K562 (cell line): ENCODE results near the gene SNRNP40. TPM values are rescaled to one million over a fixed set of nuclear protein-coding genes. Genes with fewer than 3 reads are reported as not detected.

Experiments used
- ATAC-seq: fragments of 200-7000 bp; cut with Tn5 transposase; 3 replicates; pipeline ENCODE4 v1.9.1; 2020; ENCODE audit warnings: moderate library complexity
- BruUV-seq: library from RNA; stranded (reverse); fragments of 400-500 nt; replicated peaks from 2 replicates; lab custom pipeline; 2021; lab: Mats Ljungman, UMichigan
- CTCF ChIA-PET: fragments of 300-600 bp; formaldehyde crosslinking; extraction: SDS; loops from one replicate; lab custom pipeline; 2021; ENCODE audit warnings: low intra/inter-chr PET ratio; lab: Yijun Ruan, JAX
- POLR2A ChIA-PET: fragments of 300-600, 350-650 bp; sonication (Branson Sonifier 250); formaldehyde crosslinking; extraction: SDS; loops from one replicate; lab custom pipeline; 2021; ENCODE audit warnings: antibody characterized with exemption, inconsistent platforms; lab: Yijun Ruan, JAX
- DNase-seq, 4 experiments: peaks; one replicate each; pipeline versions ENCODE4 v3.0.0 to v3.0.0-alpha.2; 2011 to 2018; ENCODE audit warnings: low spot score in 3 of 4, mixed read lengths in 3 of 4; ENCODE audit errors: extremely low read depth in 1 of 4
- FAIRE-seq: peaks from 2 replicates; lab custom pipeline; 2011; peaks lifted over from hg19 to GRCh38; lab: Jason Lieb, UNC
- H2AFZ ChIP-seq: 2 replicates; pipeline ENCODE4 v1.6.0; 2011; ENCODE audit warnings: low read depth, low read length, control low read depth, inconsistent platforms
- H3K27ac ChIP-seq: fragments of 200-600 bp; 3 replicates; pipeline ENCODE4 v1.8.0; 2011; ENCODE audit warnings: low read depth, mild to moderate bottlenecking, control low read depth, inconsistent platforms, low read length, moderate library complexity, mixed read lengths; ENCODE audit errors: extremely low read depth
- H3K27me3 ChIP-seq, 2 experiments: fragments of 300-600 bp in 1 of 2; 2 replicates in 1 of 2; 3 replicates in 1 of 2; pipeline versions ENCODE4 v1.6.0 to v1.8.0; 2011; ENCODE audit warnings: inconsistent platforms in 2 of 2, low read length in 2 of 2, mild to moderate bottlenecking in 1 of 2, mixed read lengths in 1 of 2, moderate library complexity in 1 of 2; ENCODE audit not compliant: control insufficient read depth in 2 of 2, insufficient read depth in 2 of 2
- H3K36me3 ChIP-seq: fragments of 300-600 bp; 3 replicates; pipeline ENCODE4 v1.8.0; 2011; ENCODE audit warnings: mild to moderate bottlenecking, low read length, inconsistent platforms; ENCODE audit not compliant: control insufficient read depth, insufficient read depth
- H3K4me1 ChIP-seq, 2 experiments: fragments of 200-600 bp in 1 of 2; replicated peaks in 1 of 2; 2 replicates in 1 of 2; 3 replicates in 1 of 2; pipeline versions ENCODE4 v1.5.1 to v1.8.0; 2011; ENCODE audit warnings: inconsistent platforms in 2 of 2, low read length in 2 of 2, mild to moderate bottlenecking in 1 of 2, mixed read lengths in 1 of 2, moderate library complexity in 1 of 2; ENCODE audit not compliant: control insufficient read depth in 2 of 2, insufficient read depth in 2 of 2
- H3K4me2 ChIP-seq: 2 replicates; pipeline ENCODE4 v1.6.1; 2011; ENCODE audit warnings: low read length, control low read depth, inconsistent platforms, mixed read lengths; ENCODE audit not compliant: insufficient read depth
- H3K4me3 ChIP-seq: fragments of 200-600 bp; sonication (generic), shearing (Covaris generic); 2 replicates; pipeline ENCODE4 v1.5.1; 2016; ENCODE audit warnings: control low read depth, inconsistent platforms
- H3K79me2 ChIP-seq: fragments of 200-600 bp; 3 replicates; pipeline ENCODE4 v1.8.0; 2011; ENCODE audit warnings: low read length, inconsistent platforms; ENCODE audit not compliant: control insufficient read depth, insufficient read depth
- H3K9ac ChIP-seq, 2 experiments: 2 replicates each; pipeline versions ENCODE4 v1.6.0 to v1.6.1; 2011; ENCODE audit warnings: low read depth in 2 of 2, low read length in 2 of 2, control low read depth in 1 of 2, inconsistent platforms in 1 of 2, mild to moderate bottlenecking in 1 of 2, mixed read lengths in 1 of 2; ENCODE audit not compliant: insufficient read depth in 1 of 2
- H3K9me1 ChIP-seq: one replicate; pipeline ENCODE4 v1.6.0; 2011; ENCODE audit warnings: inconsistent platforms, mild to moderate bottlenecking, low read length, moderate library complexity; ENCODE audit not compliant: control insufficient read depth, insufficient read depth
- H3K9me3 ChIP-seq: replicated peaks from 2 replicates; pipeline ENCODE4 v1.5.1; 2011; ENCODE audit warnings: low read depth, low read length, inconsistent platforms; ENCODE audit not compliant: control insufficient read depth, insufficient read depth
- H4K20me1 ChIP-seq: replicated peaks from 2 replicates; pipeline ENCODE4 v1.6.1; 2011; ENCODE audit warnings: low read length, inconsistent platforms, mixed read lengths; ENCODE audit not compliant: control insufficient read depth, insufficient read depth
- CHD1 ChIP-seq: fragments of 200-600 bp; sonication (generic); IDR thresholded peaks from one replicate; pipeline ENCODE4 v1.6.1; 2012; ENCODE audit warnings: mild to moderate bottlenecking, moderate library complexity, low read length, inconsistent platforms
- CTCFL ChIP-seq: IDR thresholded peaks from 2 replicates; pipeline ENCODE4 v1.6.1; 2011; ENCODE audit warnings: borderline replicate concordance, low read depth, mild to moderate bottlenecking, moderate library complexity, low read length; ENCODE audit not compliant: insufficient read depth, poor library complexity, severe bottlenecking
- ELF4 ChIP-seq: fragments of 450-650 bp; formaldehyde crosslinking; IDR thresholded peaks from 2 replicates; pipeline ENCODE4 v1.4.0; 2022; ENCODE audit warnings: missing genetic modification characterization
- ELK3 ChIP-seq: fragments of 450-650 bp; formaldehyde crosslinking; IDR thresholded peaks from 2 replicates; pipeline ENCODE4 v1.4.0; 2020; ENCODE audit warnings: mild to moderate bottlenecking
- FOXM1 ChIP-seq, 2 experiments: fragments of 450-650 bp in 1 of 2; sonication (generic) in 1 of 2; formaldehyde crosslinking in 1 of 2; IDR thresholded peaks; 2 replicates each; pipeline versions ENCODE4 v1.6.1 to v1.9.0; 2017 to 2022; ENCODE audit warnings: low read depth in 2 of 2, mild to moderate bottlenecking in 2 of 2, missing genetic modification reagents in 1 of 2, moderate library complexity in 1 of 2
- HIVEP1 ChIP-seq: fragments of 250-450 bp; sonication (Bioruptor Pico); IDR thresholded peaks from 2 replicates; pipeline ENCODE4 v1.4.0; 2020; ENCODE audit warnings: mild to moderate bottlenecking
- JUNB ChIP-seq: fragments of 450-650 bp; formaldehyde crosslinking; conservative IDR thresholded peaks from 2 replicates; pipeline ENCODE4 v1.4.0; 2020; ENCODE audit warnings: mild to moderate bottlenecking
- KLF13 ChIP-seq: fragments of 450-650 bp; IDR thresholded peaks from 2 replicates; pipeline ENCODE4 v1.6.1; 2016; ENCODE audit warnings: missing genetic modification characterization, low read depth, mild to moderate bottlenecking, missing compliant biosample characterization, moderate library complexity, borderline replicate concordance
- MXI1 ChIP-seq: IDR thresholded peaks from 2 replicates; pipeline ENCODE4 v1.6.1; 2011; ENCODE audit warnings: low read depth, mild to moderate bottlenecking, improper control_type of control experiment, low read length
- PHB ChIP-seq: fragments of 250-450 bp; sonication (Bioruptor Pico); IDR thresholded peaks from 2 replicates; pipeline ENCODE4 v1.5.0; 2021
- PTTG1 ChIP-seq: fragments of 450-650 bp; IDR thresholded peaks from 2 replicates; pipeline ENCODE4 v1.6.1; 2016; ENCODE audit warnings: low read depth, mild to moderate bottlenecking, missing genetic modification characterization, missing compliant biosample characterization
- RAD21 ChIP-seq, 2 experiments: fragments of 250-450 bp in 1 of 2; fragments of 450-650 bp in 1 of 2; sonication (Bioruptor Pico) in 1 of 2; formaldehyde crosslinking in 1 of 2; IDR thresholded peaks in 1 of 2; conservative IDR thresholded peaks in 1 of 2; 2 replicates each; pipeline versions ENCODE4 v1.4.0 to v1.8.0; 2020 to 2022; ENCODE audit warnings: mild to moderate bottlenecking in 2 of 2, moderate library complexity in 1 of 2
- RUNX1 ChIP-seq: sonication (generic); IDR thresholded peaks from 2 replicates; pipeline ENCODE4 v1.6.1; 2016; ENCODE audit warnings: antibody characterized with exemption, low read depth
- SRF ChIP-seq, 2 experiments: fragments of 250-450, 450-650 bp in 1 of 2; sonication (Bioruptor Pico) in 1 of 2; sonication (generic) in 1 of 2; formaldehyde crosslinking; IDR thresholded peaks; 2 replicates each; pipeline versions ENCODE4 v1.5.0 to v1.5.1; 2020 to 2022; ENCODE audit warnings: mild to moderate bottlenecking in 1 of 2, missing genetic modification reagents in 1 of 2
- ZC3H4 ChIP-seq: sonication (generic); formaldehyde crosslinking; IDR thresholded peaks from 2 replicates; pipeline ENCODE4 v1.9.0; 2021; ENCODE audit warnings: missing genetic modification reagents, borderline replicate concordance
- ZNF165 ChIP-seq: fragments of 250-450 bp; sonication (Bioruptor Pico); IDR thresholded peaks from 2 replicates; pipeline ENCODE4 v1.4.0; 2020; ENCODE audit warnings: borderline replicate concordance
- ZNF217 ChIP-seq: sonication (generic); formaldehyde crosslinking; IDR thresholded peaks from 2 replicates; pipeline ENCODE4 v1.8.0; 2022; ENCODE audit warnings: mild to moderate bottlenecking, missing genetic modification reagents
- ZNF644 ChIP-seq: fragments of 200-800 bp; sonication (Bioruptor generic); IDR thresholded peaks from 2 replicates; pipeline ENCODE4 v1.6.1; 2016; ENCODE audit warnings: low read depth, missing genetic modification characterization, missing compliant biosample characterization
- ZNF79 ChIP-seq: fragments of 250-450 bp; sonication (Bioruptor Pico); IDR thresholded peaks from 2 replicates; pipeline ENCODE4 v1.4.0; 2020; ENCODE audit warnings: low read depth, mild to moderate bottlenecking, moderate library complexity
- ZNF830 ChIP-seq: fragments of 250-450 bp; sonication (Bioruptor Pico); IDR thresholded peaks from 2 replicates; pipeline ENCODE4 v1.5.0; 2021; ENCODE audit warnings: mild to moderate bottlenecking
- WGBS: fragments of 100-300 bp; shearing (Covaris generic); methylation state at CpG from one replicate; pipeline ENCODE4 v1.1.6; 2016; ENCODE audit warnings: low coverage, mixed read lengths; ENCODE audit not compliant: insufficient coverage; ENCODE audit errors: missing lambda C conversion rate; 5-methylcytosine and 5-hydroxymethylcytosine counted together
- in situ Hi-C: fragments of 300-500 bp; cut with MboI; formaldehyde crosslinking; loops from 4 replicates; pipeline ENCODE4 v1.15.0; 2018; ENCODE audit warnings: inconsistent platforms, mixed read lengths
- intact Hi-C: fragments of 100-400 bp; cut with micrococcal nuclease; formaldehyde crosslinking; loops from 2 replicates; pipeline ENCODE4 v1.14.2; 2022
- polyA plus RNA-seq, 8 experiments: library from polyadenylated mRNA; depleted of rRNA in 4 of 8; stranded (reverse) in 5 of 8; unstranded in 3 of 8; fragments of >200 nt; fragmentation: Nextera tagmentation in 2 of 8; fragmentation: Illumina TruSeq in 1 of 8; extraction: Ambion mirVana in 2 of 8; extraction: Trizol in 1 of 8; gene quantifications; 2 replicates each; pipeline versions ENCODE4 v1.2.1 to v1.2.3, GENCODE V29; 2011 to 2014; ENCODE audit warnings: inconsistent platforms in 1 of 8, missing spikeins in 1 of 8
- total RNA-seq, 7 experiments: library from RNA; depleted of rRNA in 6 of 7; stranded (reverse); fragments of >200 nt in 6 of 7; fragmentation: Illumina TruSeq in 2 of 7; extraction: Trizol in 2 of 7; gene quantifications; 2 replicates each; pipeline versions ENCODE4 v1.2.1 to v1.2.3, GENCODE V29; 2011 to 2021; ENCODE audit warnings: low replicate concordance in 1 of 7

Gene SNRNP40
- total and polyA plus RNA-seq, 9 of the 15 experiments (the other 6 are each of a cell fraction or from before 2014, with no cell fraction given), result 48.7 to 278 (median 163) TPM

GRCh38 chr1:31295874-31296485 is 608 bp downstream of the SNRNP40 start:
- no peaks in the 10 kb centered on the region for H3K9me1 ChIP-seq
- H3K4me3 ChIP-seq, result peak overlapping the region; percentile 80
- under 1% methylated on average over 17 of the region's 17 CpGs for WGBS
- in situ Hi-C loops, result no loop called here
- H3K9ac ChIP-seq, result peak overlapping the region; percentile 98 to 100
- BruUV-seq, result TSS peak; percentile 69
- H3K9me3 ChIP-seq, result no peaks in the 10 kb centered on the region
- peak overlapping the region; percentile 89 for H2AFZ ChIP-seq
- ATAC-seq, result no peak
- peak in 1 of 4 experiments; percentile 7 for DNase-seq
- peaks cover 5 to 17% of the 10 kb centered on the region in 2 experiments for H3K4me1 ChIP-seq
- FAIRE-seq, result no peak
- CTCF ChIA-PET, result no interaction called here
- POLR2A ChIA-PET, result interaction anchor here (0.9 to 3.3 kb wide), 14 partner anchors 9 to 232 kb away, joined by 3 to 25 read pairs (median 5); no protein-coding TSS in a partner anchor
- intact Hi-C loops, result no loop called here
- H3K4me2 ChIP-seq, result peak overlapping the region; percentile 91
- H4K20me1 ChIP-seq, result no peaks in the 10 kb centered on the region; the same call in 1 of the 2 replicates
- H3K27me3 ChIP-seq, result no peaks in the 10 kb centered on the region
- H3K79me2 ChIP-seq, result peaks cover 89% of the 10 kb centered on the region
- peak overlapping the region; percentile 91 for H3K27ac ChIP-seq
- H3K36me3 ChIP-seq, result peaks cover 53% of the 10 kb centered on the region
- no peak for TF ChIP-seq ZNF217 (CRISPR knock-in tag)
- TF ChIP-seq MXI1, result no peak; the same call in 1 of the 2 replicates
- no peak for TF ChIP-seq KLF13 (tag)
- TF ChIP-seq ZNF165 (CRISPR knock-in tag), result no peak
- TF ChIP-seq PHB (CRISPR knock-in tag), result no peak
- TF ChIP-seq PTTG1 (tag), result no peak
- no peak for TF ChIP-seq JUNB (CRISPR knock-in tag)
- no peak for TF ChIP-seq ZNF79
- peak; percentile 90 for TF ChIP-seq CHD1
- TF ChIP-seq FOXM1 (IDR thresholded peaks at IDR 0.05; ENCODE audit: low read depth), result no peak
- TF ChIP-seq FOXM1 (CRISPR knock-in tag; IDR thresholded peaks at IDR 0.05; ENCODE audit: low read depth), result no peak
- TF ChIP-seq ELF4, result no peak
- no peak for TF ChIP-seq ZNF830
- TF ChIP-seq SRF (CRISPR knock-in tag; IDR thresholded peaks at IDR 0.05), result no peak
- TF ChIP-seq RUNX1, result no peak
- no peak for TF ChIP-seq ZC3H4 (CRISPR knock-in tag)
- TF ChIP-seq ZNF644, result no peak
- no peak for TF ChIP-seq CTCFL
- TF ChIP-seq RAD21 (CRISPR knock-in tag; conservative IDR thresholded peaks at IDR 0.05 in 1 of 2, IDR thresholded peaks at IDR 0.05 in 1 of 2), result no peak; a peak in 1 of 4 replicates
- TF ChIP-seq HIVEP1, result no peak
- no peak for TF ChIP-seq ELK3 (CRISPR knock-in tag)
